NCI-H146 treated with DMSO at 0.1 percent for 48 hours (cell line): ENCODE measurements around the gene MITF.
A peak's percentile ranks its signal among the peaks of the same experiment; 100 is the strongest.

ENCODE experiments used
- DNase-seq: peaks from one replicate; lab custom pipeline; 2025; ENCODE audit not compliant: unreplicated experiment; lab: John Stamatoyannopoulos, UW

The MITF gene

GRCh38 chr3:69739204-69740102, at the start of gene MITF:
MITF (plus strand) TSS chr3:69739464; CDS start chr3:69739598, 134 bp downstream.
- peak; percentile 1 for DNase-seq

- DNase-seq = no peak
Measured at GRCh38 chr3:69691860-69692259, 47.4 kb upstream of the MITF start.

- DNase-seq = no peak
Measured at GRCh38 chr3:69692761-69693160, 46.5 kb upstream of the MITF start.

GRCh38 chr3:69695443-69695842, 43.8 kb upstream of the MITF start:
- no peak for DNase-seq

GRCh38 chr3:69695933-69696332, 43.3 kb upstream of the MITF start:
- no peak for DNase-seq

- DNase-seq = no peak
Measured at GRCh38 chr3:69696367-69696766, 42.9 kb upstream of the MITF start.

GRCh38 chr3:69697381-69697780, 41.9 kb upstream of the MITF start:
- DNase-seq = no peak

- no peak for DNase-seq
Measured at GRCh38 chr3:69698728-69699127, 40.5 kb upstream of the MITF start.

GRCh38 chr3:69699183-69699582, 40.1 kb upstream of the MITF start:
- no peak for DNase-seq

GRCh38 chr3:69700949-69701348, 38.3 kb upstream of the MITF start:
- DNase-seq = no peak

GRCh38 chr3:69710153-69710977, 28.9 kb upstream of the MITF start:
- no peak for DNase-seq

- no peak for DNase-seq
Measured at GRCh38 chr3:69712269-69712668, 27.0 kb upstream of the MITF start.

GRCh38 chr3:69712933-69713332, 26.3 kb upstream of the MITF start:
- DNase-seq = no peak

GRCh38 chr3:69715204-69715603, 24.1 kb upstream of the MITF start:
- no peak for DNase-seq

- no peak for DNase-seq
Measured at GRCh38 chr3:69716119-69716518, 23.1 kb upstream of the MITF start.

- DNase-seq = no peak
Measured at GRCh38 chr3:69718866-69719586, 20.2 kb upstream of the MITF start.

- no peak for DNase-seq
Measured at GRCh38 chr3:69719587-69720122, 19.6 kb upstream of the MITF start.

GRCh38 chr3:69720824-69721223, 18.4 kb upstream of the MITF start:
- DNase-seq = no peak

GRCh38 chr3:69723389-69723788, 15.9 kb upstream of the MITF start:
- no peak for DNase-seq

- DNase-seq = no peak
Measured at GRCh38 chr3:69724722-69725435, 14.4 kb upstream of the MITF start.
